GM18951 (cell line): ENCODE measurements around the gene PRKCE.

Experiments
- POLR2A ChIP-seq: IDR thresholded peaks from 4 replicates; pipeline ENCODE4 v1.6.1; 2011; ENCODE audit warnings: mild to moderate bottlenecking; ENCODE audit not compliant: insufficient read length, insufficient read depth; ENCODE audit errors: extremely low read depth
- in situ Hi-C: fragments of 300-500 bp; cut with MboI; formaldehyde crosslinking; loops from one replicate; pipeline ENCODE4 v1.12.0; 2022; ENCODE audit warnings: low sequenced_read_pairs, mixed read lengths, inconsistent platforms; ENCODE audit not compliant: unreplicated experiment

Gene PRKCE

GRCh38 chr2:46007412-46007811, 355.9 kb downstream of the PRKCE start:
- in situ Hi-C loops: loop anchor here (25.0 kb wide), 2 partner anchors 355 to 655 kb away; no protein-coding TSS in a partner anchor
- no peak for TF ChIP-seq POLR2A

- in situ Hi-C loops: loop anchor here (25.0 kb wide), 2 partner anchors 354 to 654 kb away; no protein-coding TSS in a partner anchor
- no peak for TF ChIP-seq POLR2A
Observed at GRCh38 chr2:46008091-46008870, 356.8 kb downstream of the PRKCE start.

- in situ Hi-C loops: loop anchor here (25.0 kb wide), 2 partner anchors 353 to 653 kb away; no protein-coding TSS in a partner anchor
- TF ChIP-seq POLR2A: no peak
Observed at GRCh38 chr2:46009315-46009714, 357.8 kb downstream of the PRKCE start.

GRCh38 chr2:46009772-46010171, 358.3 kb downstream of the PRKCE start:
- TF ChIP-seq POLR2A: no peak
- in situ Hi-C loops: loop anchor here (25.0 kb wide), 2 partner anchors 353 to 653 kb away; no protein-coding TSS in a partner anchor

- in situ Hi-C loops: loop anchor here (25.0 kb wide), 2 partner anchors 352 to 652 kb away; no protein-coding TSS in a partner anchor
Observed at GRCh38 chr2:46010223-46010924, 358.9 kb downstream of the PRKCE start.

GRCh38 chr2:46010925-46011490, 359.5 kb downstream of the PRKCE start:
- no peak for TF ChIP-seq POLR2A
- in situ Hi-C loops: loop anchor here (25.0 kb wide), 2 partner anchors 351 to 651 kb away; no protein-coding TSS in a partner anchor

More at GRCh38 chr2:46010223-46010924, 358.9 kb downstream of the PRKCE start:
- no peak for TF ChIP-seq POLR2A

- no peak for TF ChIP-seq POLR2A
- in situ Hi-C loops: loop anchor here (25.0 kb wide), 2 partner anchors 350 to 650 kb away; no protein-coding TSS in a partner anchor
Observed at GRCh38 chr2:46012618-46013240, 361.3 kb downstream of the PRKCE start.

- TF ChIP-seq POLR2A: no peak
- in situ Hi-C loops: loop anchor here (25.0 kb wide), 2 partner anchors 349 to 649 kb away; no protein-coding TSS in a partner anchor
Observed at GRCh38 chr2:46013726-46014125, 362.3 kb downstream of the PRKCE start.

- in situ Hi-C loops: loop anchor here (25.0 kb wide), 2 partner anchors 347 to 647 kb away; no protein-coding TSS in a partner anchor
- no peak for TF ChIP-seq POLR2A
Observed at GRCh38 chr2:46014911-46015654, 363.6 kb downstream of the PRKCE start.

- no peak for TF ChIP-seq POLR2A
- in situ Hi-C loops: loop anchor here (25.0 kb wide), 2 partner anchors 347 to 647 kb away; no protein-coding TSS in a partner anchor
Observed at GRCh38 chr2:46015671-46016070, 364.2 kb downstream of the PRKCE start.

GRCh38 chr2:46016091-46016490, 364.6 kb downstream of the PRKCE start:
- TF ChIP-seq POLR2A: no peak
- in situ Hi-C loops: loop anchor here (25.0 kb wide), 2 partner anchors 346 to 646 kb away; no protein-coding TSS in a partner anchor

- no peak for TF ChIP-seq POLR2A
- in situ Hi-C loops: loop anchor here (25.0 kb wide), 2 partner anchors 343 to 643 kb away; no protein-coding TSS in a partner anchor
Observed at GRCh38 chr2:46018773-46019591, 367.5 kb downstream of the PRKCE start.
